ENCODE results near the gene CYFIP1. TPM values are rescaled to one million over a fixed set of nuclear protein-coding genes. Genes with fewer than 3 reads are reported as not detected.

CYFIP1 gene
- total and polyA plus RNA-seq, 2 of the 13 experiments (the other 11 are each of a cell fraction or from before 2014, with no cell fraction given): 38.1 to 58.3 TPM

DNA sequence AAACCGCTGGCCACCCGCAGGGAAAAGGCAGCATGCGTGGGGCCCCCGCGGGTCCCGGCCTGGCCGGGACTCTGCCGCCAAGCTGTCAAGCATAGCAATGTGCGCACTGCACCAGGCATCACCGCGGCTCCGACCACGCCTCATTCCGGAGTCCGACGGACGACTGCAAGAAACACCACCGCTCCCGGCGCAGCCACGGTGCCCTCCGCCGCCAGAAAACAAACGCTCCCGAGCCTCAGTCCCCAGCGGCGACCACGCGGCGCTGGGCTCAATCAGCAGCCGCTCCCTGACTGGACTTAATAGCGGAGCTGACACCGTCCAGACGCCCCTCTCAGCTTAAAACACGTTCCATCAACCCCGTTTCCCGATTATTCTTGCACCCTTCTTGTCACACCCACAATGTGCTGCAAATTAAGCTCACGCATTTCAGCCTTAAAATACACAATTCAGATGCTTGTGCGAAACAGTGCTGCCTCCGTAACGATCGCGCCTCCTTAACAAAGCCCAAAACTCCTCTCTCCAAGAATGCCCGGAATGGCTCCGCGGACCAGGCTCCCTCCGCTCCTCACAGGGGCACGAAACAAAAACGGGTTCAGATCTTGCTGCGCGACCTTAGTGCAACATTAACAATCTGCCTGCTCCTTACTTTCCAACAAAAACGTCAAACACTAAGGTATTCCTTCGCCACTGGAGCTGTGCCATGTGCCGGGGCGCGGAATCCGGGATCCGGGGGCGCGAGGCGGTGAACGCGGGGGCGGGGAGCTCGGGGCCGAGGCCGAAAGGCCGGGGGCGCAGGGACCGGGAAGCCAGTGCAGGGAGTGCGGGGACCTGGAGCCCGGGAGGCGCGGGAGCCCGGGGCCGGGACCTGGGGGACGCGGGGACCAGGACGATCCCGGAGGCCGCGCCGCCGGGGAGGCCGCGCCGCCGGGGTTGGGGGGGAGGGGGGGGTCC lies 655 bp downstream of the CYFIP1 start (continued):
- TF ChIP-seq, protein P1, sequence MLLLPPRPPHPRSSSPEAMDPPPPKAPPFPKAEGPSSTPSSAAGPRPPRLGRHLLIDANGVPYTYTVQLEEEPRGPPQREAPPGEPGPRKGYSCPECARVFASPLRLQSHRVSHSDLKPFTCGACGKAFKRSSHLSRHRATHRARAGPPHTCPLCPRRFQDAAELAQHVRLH (CRISPR knock-in tag; IDR thresholded peaks at IDR 0.05; ENCODE audit: borderline replicate concordance, low read depth): 0 out of 2 replicates have a peak, but pooled peaks have one; percentile 19
- TF ChIP-seq, protein P2, sequence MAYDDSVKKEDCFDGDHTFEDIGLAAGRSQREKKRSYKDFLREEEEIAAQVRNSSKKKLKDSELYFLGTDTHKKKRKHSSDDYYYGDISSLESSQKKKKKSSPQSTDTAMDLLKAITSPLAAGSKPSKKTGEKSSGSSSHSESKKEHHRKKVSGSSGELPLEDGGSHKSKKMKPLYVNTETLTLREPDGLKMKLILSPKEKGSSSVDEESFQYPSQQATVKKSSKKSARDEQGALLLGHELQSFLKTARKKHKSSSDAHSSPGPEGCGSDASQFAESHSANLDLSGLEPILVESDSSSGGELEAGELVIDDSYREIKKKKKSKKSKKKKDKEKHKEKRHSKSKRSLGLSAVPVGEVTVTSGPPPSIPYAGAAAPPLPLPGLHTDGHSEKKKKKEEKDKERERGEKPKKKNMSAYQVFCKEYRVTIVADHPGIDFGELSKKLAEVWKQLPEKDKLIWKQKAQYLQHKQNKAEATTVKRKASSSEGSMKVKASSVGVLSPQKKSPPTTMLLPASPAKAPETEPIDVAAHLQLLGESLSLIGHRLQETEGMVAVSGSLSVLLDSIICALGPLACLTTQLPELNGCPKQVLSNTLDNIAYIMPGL (CRISPR knock-in tag; IDR thresholded peaks at IDR 0.05; ENCODE audit: borderline replicate concordance in 1 of 2, low read depth in 1 of 2): 0 out of 4 replicates have a peak, but pooled peaks of 1 of the 2 experiments have one; percentile 18
- TF ChIP-seq ZFP90 (CRISPR knock-in tag; IDR thresholded peaks at IDR 0.05; ENCODE audit: borderline replicate concordance) (0 out of 2 replicates have a peak, but pooled peaks have one; percentile 71), SRSF1 (optimal IDR thresholded peaks at IDR 0.05; ENCODE audit: low read depth, low read length) (peak; percentile 15), PAF1 (CRISPR knock-in tag; IDR thresholded peaks at IDR 0.05) (no peak), ZMAT3 (CRISPR knock-in tag; conservative IDR thresholded peaks at IDR 0.05) (0 out of 2 replicates have a peak, but pooled peaks have one; percentile 71), ZNF501 (CRISPR knock-in tag; IDR thresholded peaks at IDR 0.05) (peak; percentile 39; the same call in 1 of the 2 replicates), STAG1 (CRISPR knock-in tag; IDR thresholded peaks at IDR 0.05) (no peak), ZSCAN20 (CRISPR knock-in tag; IDR thresholded peaks at IDR 0.05; ENCODE audit: borderline replicate concordance) (0 out of 2 replicates have a peak, but pooled peaks have one; percentile 30), ZNF441 (CRISPR knock-in tag; IDR thresholded peaks at IDR 0.05; ENCODE audit: borderline replicate concordance) (0 out of 2 replicates have a peak, but pooled peaks have one; percentile 11), AGO2 (optimal IDR thresholded peaks at IDR 0.05; ENCODE audit: low read depth, low read length) (peak; percentile 17), YEATS4 (CRISPR knock-in tag; IDR thresholded peaks at IDR 0.05; ENCODE audit: borderline replicate concordance) (0 out of 2 replicates have a peak, but pooled peaks have one; percentile 17), ZNF12 (CRISPR knock-in tag; IDR thresholded peaks at IDR 0.05) (no peak), ZFP37 (CRISPR knock-in tag; IDR thresholded peaks at IDR 0.05; ENCODE audit: borderline replicate concordance) (no peak), MED13 (CRISPR knock-in tag; IDR thresholded peaks at IDR 0.05) (peak; percentile 25; the same call in 1 of the 2 replicates), KLF12 (CRISPR knock-in tag; IDR thresholded peaks at IDR 0.05; ENCODE audit: borderline replicate concordance) (0 out of 2 replicates have a peak, but pooled peaks have one; percentile 35), POLR2A (IDR thresholded peaks at IDR 0.05; ENCODE audit: insufficient read depth in 1 of 2, low read depth in 2 of 2, low read length in 2 of 2) (peak; percentile 18 to 21; a peak in 1 of 4 replicates), ZNF605 (CRISPR knock-in tag; IDR thresholded peaks at IDR 0.05) (0 out of 2 replicates have a peak, but pooled peaks have one; percentile 38), ASH2L (IDR thresholded peaks at IDR 0.05; ENCODE audit: insufficient read length, low read depth, low read length) (peak; percentile 22)
- TF ChIP-seq, protein P3, sequence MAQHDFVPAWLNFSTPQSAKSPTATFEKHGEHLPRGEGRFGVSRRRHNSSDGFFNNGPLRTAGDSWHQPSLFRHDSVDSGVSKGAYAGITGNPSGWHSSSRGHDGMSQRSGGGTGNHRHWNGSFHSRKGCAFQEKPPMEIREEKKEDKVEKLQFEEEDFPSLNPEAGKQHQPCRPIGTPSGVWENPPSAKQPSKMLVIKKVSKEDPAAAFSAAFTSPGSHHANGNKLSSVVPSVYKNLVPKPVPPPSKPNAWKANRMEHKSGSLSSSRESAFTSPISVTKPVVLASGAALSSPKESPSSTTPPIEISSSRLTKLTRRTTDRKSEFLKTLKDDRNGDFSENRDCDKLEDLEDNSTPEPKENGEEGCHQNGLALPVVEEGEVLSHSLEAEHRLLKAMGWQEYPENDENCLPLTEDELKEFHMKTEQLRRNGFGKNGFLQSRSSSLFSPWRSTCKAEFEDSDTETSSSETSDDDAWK (CRISPR knock-in tag; IDR thresholded peaks at IDR 0.05): no peak
- TF ChIP-seq, protein P4, sequence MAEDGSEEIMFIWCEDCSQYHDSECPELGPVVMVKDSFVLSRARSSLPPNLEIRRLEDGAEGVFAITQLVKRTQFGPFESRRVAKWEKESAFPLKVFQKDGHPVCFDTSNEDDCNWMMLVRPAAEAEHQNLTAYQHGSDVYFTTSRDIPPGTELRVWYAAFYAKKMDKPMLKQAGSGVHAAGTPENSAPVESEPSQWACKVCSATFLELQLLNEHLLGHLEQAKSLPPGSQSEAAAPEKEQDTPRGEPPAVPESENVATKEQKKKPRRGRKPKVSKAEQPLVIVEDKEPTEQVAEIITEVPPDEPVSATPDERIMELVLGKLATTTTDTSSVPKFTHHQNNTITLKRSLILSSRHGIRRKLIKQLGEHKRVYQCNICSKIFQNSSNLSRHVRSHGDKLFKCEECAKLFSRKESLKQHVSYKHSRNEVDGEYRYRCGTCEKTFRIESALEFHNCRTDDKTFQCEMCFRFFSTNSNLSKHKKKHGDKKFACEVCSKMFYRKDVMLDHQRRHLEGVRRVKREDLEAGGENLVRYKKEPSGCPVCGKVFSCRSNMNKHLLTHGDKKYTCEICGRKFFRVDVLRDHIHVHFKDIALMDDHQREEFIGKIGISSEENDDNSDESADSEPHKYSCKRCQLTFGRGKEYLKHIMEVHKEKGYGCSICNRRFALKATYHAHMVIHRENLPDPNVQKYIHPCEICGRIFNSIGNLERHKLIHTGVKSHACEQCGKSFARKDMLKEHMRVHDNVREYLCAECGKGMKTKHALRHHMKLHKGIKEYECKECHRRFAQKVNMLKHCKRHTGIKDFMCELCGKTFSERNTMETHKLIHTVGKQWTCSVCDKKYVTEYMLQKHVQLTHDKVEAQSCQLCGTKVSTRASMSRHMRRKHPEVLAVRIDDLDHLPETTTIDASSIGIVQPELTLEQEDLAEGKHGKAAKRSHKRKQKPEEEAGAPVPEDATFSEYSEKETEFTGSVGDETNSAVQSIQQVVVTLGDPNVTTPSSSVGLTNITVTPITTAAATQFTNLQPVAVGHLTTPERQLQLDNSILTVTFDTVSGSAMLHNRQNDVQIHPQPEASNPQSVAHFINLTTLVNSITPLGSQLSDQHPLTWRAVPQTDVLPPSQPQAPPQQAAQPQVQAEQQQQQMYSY (CRISPR knock-in tag; IDR thresholded peaks at IDR 0.05): peak; percentile 64
